Hepatocyte (in vitro differentiated cells): ENCODE results near the gene RBM28. TPM values are rescaled to one million over a fixed set of nuclear protein-coding genes. Genes with fewer than 3 reads are reported as not detected.
A peak's percentile ranks its signal among the peaks of the same experiment; 100 is the strongest.

Source experiments
- DNase-seq: peaks from one replicate; pipeline ENCODE4 v3.0.0-alpha.2; 2016; ENCODE audit warnings: low spot score
- H2AFZ ChIP-seq: fragments of 200-600 bp; sonication (generic); 2 replicates; pipeline ENCODE4 v1.6.0; 2016; ENCODE audit warnings: antibody characterized with exemption, mild to moderate bottlenecking
- H3K27ac ChIP-seq: fragments of 200-600 bp; sonication (generic); 2 replicates; pipeline ENCODE4 v1.5.1; 2016; ENCODE audit warnings: mild to moderate bottlenecking
- H3K27me3 ChIP-seq: fragments of 200-600 bp; sonication (generic); 2 replicates; pipeline ENCODE4 v1.6.1; 2016
- H3K36me3 ChIP-seq: fragments of 200-600 bp; sonication (generic); replicated peaks from 2 replicates; pipeline ENCODE4 v1.5.1; 2016; ENCODE audit warnings: low read depth; ENCODE audit not compliant: insufficient read depth
- H3K4me1 ChIP-seq: fragments of 200-600 bp; sonication (generic); 2 replicates; pipeline ENCODE4 v1.5.1; 2016; ENCODE audit warnings: mild to moderate bottlenecking, moderate library complexity; ENCODE audit not compliant: insufficient read depth
- H3K4me2 ChIP-seq: fragments of 200-600 bp; sonication (generic); 2 replicates; pipeline ENCODE4 v1.6.0; 2016
- H3K4me3 ChIP-seq: fragments of 200-600 bp; sonication (generic); 2 replicates; pipeline ENCODE4 v1.5.1; 2016; ENCODE audit warnings: mild to moderate bottlenecking
- H3K79me2 ChIP-seq: fragments of 200-600 bp; sonication (generic); 2 replicates; pipeline ENCODE4 v1.6.0; 2017; ENCODE audit warnings: mild to moderate bottlenecking
- H3K9me2 ChIP-seq: fragments of 200-600 bp; sonication (generic); replicated peaks from 2 replicates; pipeline ENCODE4 v1.6.0; 2017; ENCODE audit warnings: mild to moderate bottlenecking; ENCODE audit not compliant: insufficient read depth
- H3K9me3 ChIP-seq: fragments of 200-600 bp; sonication (generic); 2 replicates; pipeline ENCODE4 v1.5.1; 2016; ENCODE audit warnings: low read depth, mild to moderate bottlenecking
- H4K20me1 ChIP-seq: fragments of 200-600 bp; sonication (generic); 2 replicates; pipeline ENCODE4 v1.6.0; 2016; ENCODE audit warnings: mild to moderate bottlenecking; ENCODE audit not compliant: insufficient read depth, poor library complexity, severe bottlenecking
- CTCF ChIP-seq: fragments of 200-600 bp; sonication (generic); IDR thresholded peaks from 2 replicates; pipeline ENCODE4 v1.5.1; 2016; ENCODE audit warnings: antibody characterized with exemption, mild to moderate bottlenecking; ENCODE audit not compliant: poor library complexity
- EZH2 ChIP-seq: fragments of 200-600 bp; sonication (generic); IDR thresholded peaks from 2 replicates; pipeline ENCODE4 v1.6.1; 2016; ENCODE audit warnings: antibody characterized with exemption, mild to moderate bottlenecking, borderline replicate concordance
- EZH2phosphoT487 ChIP-seq: fragments of 200-600 bp; sonication (generic); IDR thresholded peaks from one replicate; pipeline ENCODE4 v1.6.1; 2018; ENCODE audit warnings: antibody characterized with exemption, mild to moderate bottlenecking, low read depth, moderate library complexity; ENCODE audit not compliant: unreplicated experiment, severe bottlenecking
- WGBS: methylation state at CpG from one replicate; pipeline ENCODE4 v1.1.6; 2016; ENCODE audit warnings: low lambda C conversion rate; ENCODE audit errors: missing lambda C conversion rate; 5-methylcytosine and 5-hydroxymethylcytosine counted together
- polyA plus RNA-seq: library from polyadenylated mRNA; unstranded; fragments of >200 nt; fragmentation: Nextera tagmentation; extraction: Ambion mirVana; gene quantifications from 2 replicates; pipeline ENCODE4 v1.2.1, GENCODE V29; 2016
- total RNA-seq: library from RNA; depleted of rRNA; stranded (reverse); fragments of >200 nt; gene quantifications from 2 replicates; pipeline ENCODE4 v1.2.3, GENCODE V29; 2014

The RBM28 gene
- total RNA-seq (19.3 and 25.7 TPM in 2 replicates), polyA plus RNA-seq (26.4 and 32.2 TPM in 2 replicates)

DNA sequence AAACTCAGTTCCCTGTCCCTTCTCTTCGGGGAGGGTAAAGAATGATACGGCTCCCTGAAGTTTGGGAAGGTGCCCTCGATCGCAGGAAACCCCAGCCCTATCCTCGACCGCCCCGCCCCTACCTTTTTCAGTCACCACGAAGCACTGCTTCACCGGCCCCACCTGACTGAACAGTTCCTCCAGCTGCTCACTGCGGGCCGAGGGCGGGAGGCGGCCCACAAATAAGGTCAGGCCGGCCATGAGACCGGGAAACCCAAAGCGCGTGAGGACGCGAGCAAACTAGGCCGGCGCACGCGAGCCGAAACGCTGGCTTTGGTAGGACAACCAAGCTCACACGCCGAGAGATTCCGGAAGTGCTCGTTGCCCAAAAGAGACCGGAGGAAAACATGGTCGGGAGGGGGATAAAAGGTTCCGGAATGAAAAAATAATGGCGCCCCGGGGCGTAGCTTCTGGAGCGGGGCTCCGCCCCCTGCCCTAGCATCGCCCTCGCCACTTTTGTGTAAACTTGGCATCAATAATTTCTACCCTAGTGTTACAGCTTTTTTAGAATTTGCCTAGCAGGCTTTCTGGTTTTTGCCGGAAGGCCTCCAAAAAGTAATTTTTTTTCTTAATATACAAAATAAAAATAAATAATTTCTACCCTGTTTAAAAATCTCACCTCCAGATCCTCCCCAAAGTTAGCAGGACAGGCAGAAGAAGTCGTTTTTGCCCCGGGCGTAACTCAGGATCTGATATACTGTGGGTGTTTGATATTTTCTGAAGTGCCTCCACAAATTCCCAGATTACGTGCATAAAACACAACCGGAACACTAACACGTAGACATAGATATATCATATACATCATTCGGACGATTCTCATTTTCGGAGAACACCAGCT lies at the start of gene RBM28:
RBM28 (minus strand) TSS at position 355 of the 877 bp plus-strand sequence; CDS start at position 240, 115 bp downstream.
- Histone ChIP-seq H3K79me2 (peaks cover 36% of the 10 kb centered on the region), H3K9me2 (no peaks in the 10 kb centered on the region), H3K4me1 (peaks cover 15% of the 10 kb centered on the region), H3K9me3 (no peaks in the 10 kb centered on the region), H3K4me2 (peak within 1 kb of the TSS; percentile 94), H2AFZ (peak within 1 kb of the TSS; percentile 88), H3K27ac (peak within 1 kb of the TSS; percentile 92), H3K36me3 (no peaks in the 10 kb centered on the region), H3K27me3 (no peaks in the 10 kb centered on the region), H4K20me1 (peaks cover 6% of the 10 kb centered on the region), H3K4me3 (peak within 1 kb of the TSS; percentile 80)
- peak; percentile 95 for DNase-seq
- no peak for TF ChIP-seq EZH2phosphoT487
- TF ChIP-seq EZH2 = no peak
- no peak for TF ChIP-seq CTCF
- WGBS = 15% methylated on average over 49 of the region's 49 CpGs

- Histone ChIP-seq H2AFZ (no peak overlapping the region), H3K4me1 (no peaks in the 10 kb centered on the region), H3K36me3 (no peaks in the 10 kb centered on the region), H3K27me3 (peaks cover 3% of the 10 kb centered on the region), H3K9me3 (no peaks in the 10 kb centered on the region), H3K4me3 (no peak overlapping the region), H3K9me2 (no peaks in the 10 kb centered on the region), H4K20me1 (no peaks in the 10 kb centered on the region), H3K27ac (no peak overlapping the region), H3K79me2 (no peaks in the 10 kb centered on the region), H3K4me2 (no peak overlapping the region)
- 98% methylated on average over 16 of the region's 18 CpGs for WGBS
- no peak for DNase-seq
- TF ChIP-seq EZH2 (no peak), EZH2phosphoT487 (no peak), CTCF (no peak)
Observed at GRCh38 chr7:128392446-128393327, 49.0 kb upstream of the RBM28 start.

- TF ChIP-seq EZH2phosphoT487 = no peak
- no peak for TF ChIP-seq EZH2
- TF ChIP-seq CTCF = no peak
- 90% methylated on average over 7 of the region's 7 CpGs for WGBS
- Histone ChIP-seq H3K27me3 (peaks cover 3% of the 10 kb centered on the region), H3K9me2 (no peaks in the 10 kb centered on the region), H3K9me3 (no peaks in the 10 kb centered on the region), H3K27ac (no peak overlapping the region), H4K20me1 (no peaks in the 10 kb centered on the region), H2AFZ (no peak overlapping the region), H3K79me2 (no peaks in the 10 kb centered on the region), H3K4me1 (no peaks in the 10 kb centered on the region), H3K36me3 (no peaks in the 10 kb centered on the region), H3K4me3 (no peak overlapping the region), H3K4me2 (no peak overlapping the region)
- no peak for DNase-seq
Observed at GRCh38 chr7:128391805-128392204, 48.1 kb upstream of the RBM28 start.
